CD1c-positive myeloid dendritic cell (primary cell): Measurements from ENCODE around the gene KRT222.

Source experiments
- DNase-seq: peaks from one replicate; pipeline ENCODE4 v3.0.0-alpha.2; 2016; ENCODE audit errors: extremely low spot score

Gene KRT222

GRCh38 chr17:40658396-40658795 is 6.6 kb downstream of the KRT222 start:
- DNase-seq = no peak

GRCh38 chr17:40651939-40652338 is 13.0 kb downstream of the KRT222 start:
- DNase-seq = no peak

DNA sequence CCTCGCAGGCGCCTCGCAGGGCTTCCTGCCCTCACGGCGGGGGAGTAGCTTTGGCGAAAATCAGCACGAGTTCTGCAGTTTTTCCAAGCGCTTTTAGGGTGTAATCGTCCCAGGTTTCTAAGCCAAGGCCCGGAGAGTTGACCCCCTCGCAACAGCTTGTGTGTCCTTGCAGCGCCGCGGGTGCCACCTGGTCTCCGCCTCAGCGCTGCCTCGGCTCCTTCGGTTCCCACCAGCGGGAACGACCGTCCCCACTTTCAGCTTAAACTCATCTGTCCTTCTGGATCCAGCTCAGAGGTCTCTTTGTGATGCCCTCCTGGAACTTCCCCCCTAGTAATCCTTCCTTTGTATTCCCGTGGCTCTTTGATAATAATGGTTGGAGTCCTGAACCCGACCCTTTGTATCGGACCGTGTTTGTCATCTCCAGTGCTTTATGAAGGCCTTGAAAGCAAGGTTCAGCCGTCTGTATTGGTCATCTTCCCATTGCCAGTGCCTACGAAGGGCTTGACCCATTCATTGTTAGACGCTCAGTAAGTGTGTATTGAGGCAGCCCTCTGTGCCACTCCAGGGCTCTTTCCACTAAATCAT is 16.5 kb downstream of the KRT222 start:
- no peak for DNase-seq

DNA sequence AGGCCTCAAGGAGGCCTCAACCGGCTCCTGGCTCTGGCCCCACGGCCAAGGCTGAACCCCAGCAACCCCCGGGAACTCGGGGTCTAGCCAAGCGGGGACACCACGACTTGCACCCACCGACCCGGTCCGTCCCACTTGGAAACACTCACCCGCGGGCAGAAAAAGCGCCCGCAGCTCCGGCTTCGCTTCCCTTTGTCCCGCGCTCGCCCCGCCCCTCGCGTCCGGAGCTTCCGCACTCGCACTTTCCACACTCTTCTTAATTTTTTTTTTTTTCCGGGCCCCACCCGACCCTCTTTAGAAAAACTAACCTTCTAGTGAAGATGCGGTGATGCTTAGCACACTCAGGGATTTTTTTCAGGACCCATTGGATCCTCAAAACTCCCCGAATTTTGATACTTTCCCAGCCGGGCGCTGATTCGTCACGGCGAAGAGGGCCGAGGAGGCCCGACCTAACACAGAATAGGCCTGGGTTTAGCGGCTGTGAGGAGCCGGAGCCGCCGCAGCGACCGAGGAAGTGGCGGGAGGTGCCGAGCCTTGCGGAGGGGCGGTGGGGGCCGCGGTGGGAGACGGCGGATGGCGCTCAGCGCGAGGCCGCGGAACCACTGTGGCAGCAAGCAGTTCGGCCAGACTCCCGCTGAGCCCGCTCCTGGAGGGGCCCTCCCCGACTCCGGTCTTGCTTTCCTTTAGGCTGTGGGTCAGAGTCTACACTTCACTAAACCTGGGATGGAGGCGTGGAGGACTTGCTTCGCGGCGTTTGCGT is 17.2 kb downstream of the KRT222 start, which contains the start of gene SMARCE1:
TSS of gene SMARCE1 (minus strand) at position 195 of the 760 bp plus-strand sequence. CDS start 2,016 bp downstream, outside the sequence.
- peak; percentile 78 for DNase-seq

- peak; percentile 41 for DNase-seq
Observed at GRCh38 chr17:40646791-40647623, 18.0 kb downstream of the KRT222 start.

- DNase-seq = no peak
Observed at GRCh38 chr17:40645943-40646342, 19.0 kb downstream of the KRT222 start.

DNA sequence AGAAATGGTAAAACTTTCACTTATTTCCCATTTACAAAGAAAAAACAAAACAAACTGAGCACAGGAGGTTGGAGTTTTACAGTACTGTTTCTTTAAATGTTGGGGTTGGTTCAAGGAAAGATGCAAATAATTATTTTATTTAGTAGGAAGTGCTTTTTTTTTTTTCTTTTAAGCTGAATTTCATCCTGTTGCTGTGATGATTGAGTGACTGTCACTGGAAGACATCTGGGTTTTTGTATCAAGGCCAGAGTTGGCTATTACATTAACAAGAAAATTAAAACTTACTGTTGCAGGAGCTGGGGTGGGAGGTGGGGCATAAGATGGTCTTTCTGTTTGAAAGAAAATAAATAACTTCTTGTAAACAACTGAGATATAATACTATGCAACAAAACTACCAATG is 19.7 kb downstream of the KRT222 start:
- no peak for DNase-seq

DNA sequence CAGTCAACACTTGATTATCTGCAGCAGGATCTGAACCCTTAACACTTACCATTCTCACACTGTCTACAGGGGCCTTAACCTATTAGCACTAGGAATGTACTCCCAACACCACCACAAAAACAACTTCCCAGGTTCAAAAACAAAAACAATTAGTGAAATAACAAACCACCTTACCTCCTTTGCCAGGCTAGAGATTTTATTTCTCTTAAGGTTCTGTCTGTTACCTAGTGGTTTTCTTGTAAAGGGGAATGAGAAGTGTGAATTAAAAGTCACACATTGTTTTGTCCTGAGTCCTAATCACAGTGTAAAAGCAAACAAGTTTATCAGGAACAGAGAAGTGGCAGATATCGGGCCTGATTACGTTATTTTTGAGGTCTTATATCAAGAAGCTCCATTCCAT is 27.0 kb downstream of the KRT222 start:
- no peak for DNase-seq

DNA sequence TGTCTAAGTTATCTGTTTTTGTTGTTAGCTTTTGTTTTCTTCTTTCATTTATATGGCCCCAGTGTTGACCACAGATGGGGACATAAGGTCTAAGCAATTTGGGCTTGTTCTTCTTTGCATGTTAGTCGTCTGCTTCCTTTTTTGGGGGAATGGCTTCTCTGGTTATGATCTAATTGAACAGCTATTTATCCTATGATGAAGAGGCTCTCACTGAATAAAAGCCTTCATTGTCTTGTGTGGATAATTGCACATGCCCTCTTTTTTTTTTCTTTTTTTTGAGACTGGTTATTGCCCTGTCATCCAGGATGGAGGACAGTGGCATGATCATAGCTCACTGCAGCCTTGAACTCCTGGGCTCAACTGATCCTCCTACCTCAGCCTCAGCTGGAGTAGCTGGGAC is 31.1 kb downstream of the KRT222 start:
- DNase-seq = no peak

DNA sequence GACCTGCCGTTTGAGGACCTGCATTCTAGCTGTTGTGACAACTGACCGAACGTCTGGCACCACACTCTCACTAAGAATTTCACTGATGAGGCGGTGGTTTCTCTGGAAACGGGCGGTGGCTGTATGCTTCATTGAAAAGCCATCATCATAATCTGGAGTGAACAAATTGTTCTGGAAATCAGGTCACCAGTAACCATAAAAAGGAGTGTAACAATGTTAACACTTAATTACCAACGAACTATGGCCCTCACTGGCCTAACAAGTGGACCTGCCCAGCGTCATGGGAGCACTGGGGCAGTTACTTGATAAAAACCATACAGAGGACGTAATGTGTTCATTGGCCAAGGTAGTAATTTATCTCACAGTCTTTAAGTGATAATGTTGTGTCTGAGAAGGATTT is 32.8 kb downstream of the KRT222 start:
- no peak for DNase-seq

DNA sequence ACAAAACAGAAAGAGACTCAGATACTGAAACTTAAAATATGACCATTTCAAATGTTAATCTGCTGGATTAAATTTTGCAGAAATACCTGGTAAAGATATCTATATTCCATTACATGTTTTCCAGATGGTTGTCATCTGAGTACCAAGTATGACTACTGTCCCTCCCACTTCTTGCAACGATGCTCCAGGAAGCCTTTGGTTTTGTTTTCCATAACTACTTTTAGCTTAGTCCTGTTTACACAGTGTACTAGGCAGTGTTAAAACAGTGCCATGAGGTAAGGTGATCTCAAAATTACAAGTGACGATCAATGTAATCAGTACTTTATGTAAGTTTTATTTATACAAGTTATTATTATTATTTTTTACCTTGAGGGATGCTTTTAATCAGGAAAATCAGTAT is 35.1 kb downstream of the KRT222 start:
- no peak for DNase-seq

- DNase-seq = no peak
Observed at GRCh38 chr17:40625311-40625710, 39.7 kb downstream of the KRT222 start.

DNA sequence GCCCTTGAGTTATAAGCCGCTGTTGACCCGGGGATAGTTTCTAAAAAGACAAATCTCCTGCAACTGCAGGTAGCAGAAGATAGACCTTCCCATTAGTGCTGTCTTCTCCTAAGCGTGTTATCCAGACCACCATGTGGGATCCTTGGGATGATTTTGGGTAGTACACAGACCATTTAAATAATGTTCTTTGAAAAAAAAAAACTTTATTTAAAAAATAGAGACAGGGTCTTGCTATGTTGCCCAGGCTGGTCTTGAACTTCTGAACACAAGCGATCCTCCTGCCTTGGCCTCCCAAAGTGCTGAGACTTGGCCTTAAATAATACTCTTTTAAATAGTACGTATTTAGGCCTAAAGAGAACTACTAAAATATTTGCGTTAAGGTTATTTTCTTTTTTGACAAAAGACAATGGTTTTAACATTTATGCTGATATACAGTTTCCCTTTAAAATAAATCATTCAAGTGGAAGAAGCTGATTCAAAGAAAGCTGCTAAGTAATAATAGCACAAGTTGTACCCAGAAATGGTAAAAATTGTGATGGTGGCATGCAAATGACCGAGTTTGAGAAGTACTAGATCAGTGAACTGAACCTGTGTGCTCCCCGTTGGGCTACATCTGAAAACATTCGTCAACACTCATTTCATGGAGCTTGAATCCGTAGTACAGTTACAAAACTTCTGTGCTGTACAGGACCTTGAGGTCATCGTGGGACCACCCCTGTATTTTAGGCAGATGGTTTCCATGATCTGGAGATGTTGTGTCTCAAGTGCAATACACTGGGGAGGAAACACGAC is 41.4 kb downstream of the KRT222 start:
- DNase-seq = no peak

DNA sequence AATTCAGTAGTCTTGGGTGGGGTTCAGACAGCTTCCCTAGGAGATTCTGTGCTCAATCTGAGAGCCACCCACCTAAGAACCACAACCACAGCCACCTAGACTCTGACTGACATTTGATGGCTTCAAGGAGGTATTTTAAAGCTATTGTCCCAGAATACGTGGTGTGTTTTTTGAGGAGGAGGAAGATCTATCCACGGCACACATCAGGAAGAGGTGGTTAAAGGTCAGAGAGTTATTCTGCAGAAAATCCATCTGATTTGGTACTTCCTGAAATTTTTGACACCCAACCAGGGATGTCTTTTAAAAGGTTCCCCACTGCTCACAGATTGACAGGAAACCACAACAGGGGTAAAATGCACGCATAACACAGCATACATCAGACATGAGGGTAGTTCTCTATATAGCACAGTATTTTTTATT is 42.5 kb downstream of the KRT222 start:
- peak; percentile 61 for DNase-seq

- DNase-seq = no peak
Observed at GRCh38 chr17:40621578-40621977, 43.4 kb downstream of the KRT222 start.

- no peak for DNase-seq
Observed at GRCh38 chr17:40621019-40621418, 44.0 kb downstream of the KRT222 start.

GRCh38 chr17:40618754-40619625 is 46.0 kb downstream of the KRT222 start:
- DNase-seq = no peak

DNA sequence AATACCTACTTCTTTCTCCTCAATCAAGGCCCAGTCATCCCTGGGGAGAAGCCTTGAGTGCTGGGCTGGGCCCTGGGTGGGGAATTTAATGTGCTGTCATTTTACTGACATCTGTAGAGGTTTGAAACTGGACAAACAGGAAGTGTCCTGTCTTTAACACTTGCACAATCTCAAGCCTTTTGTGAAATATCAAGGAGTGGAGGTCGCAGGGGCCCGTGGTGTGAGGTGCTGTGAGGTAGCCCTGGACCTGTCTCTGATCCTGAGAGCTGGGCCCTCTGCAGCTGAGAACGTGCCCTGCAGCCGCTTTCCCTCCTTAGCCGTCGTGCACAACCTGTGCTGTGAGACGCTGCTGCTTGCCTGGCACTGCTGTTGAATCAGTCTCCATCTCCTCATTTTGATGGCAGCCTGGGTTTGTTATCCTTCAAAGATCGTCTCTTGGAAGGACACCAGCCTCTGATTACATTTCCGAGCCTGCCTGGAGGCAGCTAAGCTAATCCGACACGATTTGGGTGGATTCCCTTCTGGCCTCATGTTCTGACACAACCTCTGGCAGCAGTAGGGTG is 47.2 kb downstream of the KRT222 start:
- DNase-seq = peak; percentile 51

GRCh38 chr17:40616592-40616991 is 48.4 kb downstream of the KRT222 start:
- no peak for DNase-seq

DNA sequence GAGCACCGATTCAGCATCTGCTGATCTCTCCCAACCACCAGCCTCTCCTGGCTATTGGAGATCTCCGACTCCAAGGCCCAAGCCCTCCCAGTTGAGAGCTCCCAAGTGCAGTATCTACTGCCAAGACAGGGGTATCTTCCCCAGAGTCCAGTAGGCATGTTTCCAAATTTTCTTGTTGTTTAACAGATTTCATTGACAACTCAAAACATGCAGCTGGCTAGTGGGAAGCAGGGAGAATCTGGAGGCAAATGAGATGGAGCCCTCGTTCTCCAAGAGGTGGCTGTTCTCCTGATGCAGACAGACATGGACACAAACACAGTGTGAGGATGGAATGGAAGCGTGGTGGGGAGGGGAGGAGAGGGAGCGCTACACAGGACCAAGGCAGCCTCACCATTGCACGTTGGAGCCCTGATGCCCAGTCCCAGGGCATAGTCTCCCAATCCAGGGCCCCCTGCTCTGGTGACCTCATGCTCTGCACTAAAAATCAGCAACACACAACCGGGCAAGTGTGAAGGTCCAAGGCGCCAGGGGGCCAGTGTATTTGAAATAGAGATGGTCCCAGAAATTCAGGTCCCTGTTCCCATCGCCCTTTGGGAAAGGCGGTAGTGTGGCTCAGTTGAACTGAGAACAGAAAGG is 49.0 kb downstream of the KRT222 start:
- DNase-seq = no peak
